Small intestine (tissue), 7 donors: Measurements from ENCODE around the gene PARS2. TPM values are rescaled to one million over a fixed set of nuclear protein-coding genes. Genes with fewer than 3 reads are reported as not detected.

Experiments used
- DNase-seq, 2 donors: peaks; one replicate each; pipeline versions ENCODE4 v3.0.0 to v3.0.0-alpha.2; 2013
- FAIRE-seq: peaks from 2 replicates; lab custom pipeline; 2012; peaks lifted over from hg19 to GRCh38; lab: Jason Lieb, UNC
- H3K27ac ChIP-seq, 3 donors: one replicate each; pipeline ENCODE4 v1.5.1; 2013; ENCODE audit warnings: low read length in 2 of 3, mild to moderate bottlenecking in 2 of 3, control low read depth in 1 of 3, inconsistent platforms in 1 of 3, low read depth in 1 of 3, moderate library complexity in 1 of 3
- H3K27me3 ChIP-seq, 3 donors: one replicate each; pipeline ENCODE4 v1.6.1; 2013; ENCODE audit warnings: low read length in 3 of 3, inconsistent platforms in 1 of 3; ENCODE audit not compliant: control insufficient read depth in 3 of 3, insufficient read depth in 3 of 3
- H3K36me3 ChIP-seq, 3 donors: one replicate each; pipeline ENCODE4 v1.6.1; 2013; ENCODE audit warnings: low read length in 3 of 3, inconsistent platforms in 1 of 3, low read depth in 1 of 3, mild to moderate bottlenecking in 1 of 3, moderate library complexity in 1 of 3; ENCODE audit not compliant: control insufficient read depth in 3 of 3, insufficient read depth in 2 of 3
- H3K4me1 ChIP-seq, 3 donors: one replicate each; pipeline ENCODE4 v1.6.1; 2013; ENCODE audit warnings: low read length in 2 of 3, inconsistent platforms in 1 of 3, low read depth in 1 of 3, mild to moderate bottlenecking in 1 of 3, moderate library complexity in 1 of 3; ENCODE audit not compliant: control insufficient read depth in 3 of 3, insufficient read depth in 2 of 3
- H3K4me3 ChIP-seq, 3 donors: one replicate each; pipeline ENCODE4 v1.5.1; 2013; ENCODE audit warnings: low read length in 3 of 3, control low read depth in 1 of 3, inconsistent platforms in 1 of 3, low read depth in 1 of 3, mild to moderate bottlenecking in 1 of 3, moderate library complexity in 1 of 3
- H3K9me3 ChIP-seq, 2 donors: one replicate each; pipeline ENCODE4 v1.6.1; 2013; ENCODE audit warnings: low read depth in 1 of 2, low read length in 1 of 2; ENCODE audit not compliant: control insufficient read depth in 2 of 2, insufficient read depth in 1 of 2
- WGBS, 3 donors: extraction: QIAGEN DNeasy Blood & Tissue Kit; methylation state at CpG; one replicate each; pipeline ENCODE4 v1.1.7; 2013; 5-methylcytosine and 5-hydroxymethylcytosine counted together
- polyA plus RNA-seq, 4 donors: library from polyadenylated mRNA; stranded (reverse) in 3 of 4; unstranded in 1 of 4; fragments of 200-250 nt in 3 of 4; fragments of 120-200 nt in 1 of 4; gene quantifications; one replicate each; pipeline versions ENCODE4 v1.2.1 to v1.2.3, GENCODE V29; 2013
- donor health status: healthy with polysubstance abuse.
- donor health status: control.
- donor health status: control.
- donor health status: Bipolar disorder and iron deficiency.
- donor health status: healthy.

The PARS2 gene
- polyA plus RNA-seq, 4 donors, result 2.5 to 8.3 (median 3.9) TPM

- no peak overlapping the region for H3K4me3 ChIP-seq
- FAIRE-seq, result no peak
- no peaks in the 10 kb centered on the region for H3K27me3 ChIP-seq
- peaks cover 6 to 40% (median 13%) of the 10 kb centered on the region in 3 donors for H3K36me3 ChIP-seq
- DNase-seq, result no peak
- no peak overlapping the region for H3K27ac ChIP-seq
- peaks cover 0 to 5% (median 4%) of the 10 kb centered on the region in 3 donors for H3K4me1 ChIP-seq
- 84 to 92% (median 88%) methylated on average over 20 of the region's 20 CpGs for WGBS, 3 donors
- no peaks in the 10 kb centered on the region for H3K9me3 ChIP-seq
These were observed 5.5 kb downstream of the PARS2 start for GRCh38 chr1:54758678-54759348.

GRCh38 chr1:54757833-54758232, 6.5 kb downstream of the PARS2 start:
- H3K27ac ChIP-seq, result no peak overlapping the region
- H3K27me3 ChIP-seq, result no peaks in the 10 kb centered on the region
- H3K9me3 ChIP-seq, result no peaks in the 10 kb centered on the region
- no peak for DNase-seq
- 95 to 96% (median 96%) methylated on average over 9 of the region's 9 CpGs for WGBS, 3 donors
- no peak overlapping the region for H3K4me3 ChIP-seq
- no peaks in the 10 kb centered on the region for H3K4me1 ChIP-seq
- no peak for FAIRE-seq
- H3K36me3 ChIP-seq, result peaks cover 6 to 40% (median 13%) of the 10 kb centered on the region in 3 donors

- WGBS, 3 donors, result 91 to 93% (median 92%) methylated on average over 19 to 25 of the region's 25 CpGs
These were observed 9.6 kb downstream of the PARS2 start for GRCh38 chr1:54754486-54755285.

GRCh38 chr1:54754045-54754444, 10.3 kb downstream of the PARS2 start:
- peaks cover 6 to 37% (median 13%) of the 10 kb centered on the region in 3 donors for H3K36me3 ChIP-seq
- H3K27ac ChIP-seq, result no peak overlapping the region
- no peaks in the 10 kb centered on the region for H3K4me1 ChIP-seq
- 93 to 96% (median 94%) methylated on average over 22 of the region's 22 CpGs for WGBS, 3 donors
- no peaks in the 10 kb centered on the region for H3K27me3 ChIP-seq
- DNase-seq, result no peak
- no peak for FAIRE-seq
- H3K4me3 ChIP-seq, result no peak overlapping the region
- no peaks in the 10 kb centered on the region for H3K9me3 ChIP-seq

More at GRCh38 chr1:54754486-54755285, 9.6 kb downstream of the PARS2 start:
- Histone ChIP-seq H3K4me3 (no peak overlapping the region), H3K36me3 (peaks cover 6 to 38% (median 13%) of the 10 kb centered on the region in 3 donors), H3K27ac (no peak overlapping the region), H3K9me3 (no peaks in the 10 kb centered on the region), H3K4me1 (no peaks in the 10 kb centered on the region), H3K27me3 (no peaks in the 10 kb centered on the region)
- FAIRE-seq (no peak), DNase-seq (no peak)

GRCh38 chr1:54751426-54751825, 12.9 kb downstream of the PARS2 start:
- no peak for DNase-seq
- Histone ChIP-seq H3K4me1 (no peaks in the 10 kb centered on the region), H3K27me3 (no peaks in the 10 kb centered on the region), H3K4me3 (no peak overlapping the region), H3K36me3 (peaks cover 0 to 16% (median 3%) of the 10 kb centered on the region in 3 donors), H3K9me3 (no peaks in the 10 kb centered on the region), H3K27ac (no peak overlapping the region)
- no peak for FAIRE-seq
- 74 to 83% (median 78%) methylated on average over 4 of the region's 4 CpGs for WGBS, 3 donors

- H3K27me3 ChIP-seq, result no peaks in the 10 kb centered on the region
- no peak overlapping the region for H3K4me3 ChIP-seq
- peaks cover 0 to 13% (median 0%) of the 10 kb centered on the region in 3 donors for H3K36me3 ChIP-seq
- FAIRE-seq (no peak), DNase-seq (no peak)
- no peaks in the 10 kb centered on the region for H3K4me1 ChIP-seq
- no peaks in the 10 kb centered on the region for H3K9me3 ChIP-seq
- no peak overlapping the region for H3K27ac ChIP-seq
- WGBS, 3 donors, result 69 to 75% (median 70%) methylated on average over 6 of the region's 6 CpGs
These were observed 13.7 kb downstream of the PARS2 start for GRCh38 chr1:54750596-54750995.

GRCh38 chr1:54748094-54748835, 16.1 kb downstream of the PARS2 start:
- DNase-seq, result no peak
- WGBS, 3 donors, result 68 to 80% (median 72%) methylated on average over 14 of the region's 14 CpGs
- no peak overlapping the region for H3K27ac ChIP-seq

GRCh38 chr1:54745864-54746263, 18.5 kb downstream of the PARS2 start:
- H3K36me3 ChIP-seq, result peaks cover 4 to 42% (median 9%) of the 10 kb centered on the region in 3 donors
- H3K27me3 ChIP-seq, result no peaks in the 10 kb centered on the region
- no peaks in the 10 kb centered on the region for H3K4me1 ChIP-seq
- H3K9me3 ChIP-seq, result no peaks in the 10 kb centered on the region
- FAIRE-seq, result no peak
- no peak overlapping the region for H3K27ac ChIP-seq
- 94 to 96% (median 96%) methylated on average over 4 of the region's 4 CpGs for WGBS, 3 donors
- H3K4me3 ChIP-seq, result no peak overlapping the region
- no peak for DNase-seq

More at GRCh38 chr1:54748094-54748835, 16.1 kb downstream of the PARS2 start:
- peaks cover 0 to 23% (median 0%) of the 10 kb centered on the region in 3 donors for H3K36me3 ChIP-seq
- H3K4me3 ChIP-seq, result no peak overlapping the region
- no peaks in the 10 kb centered on the region for H3K9me3 ChIP-seq
- H3K27me3 ChIP-seq, result no peaks in the 10 kb centered on the region
- no peak for FAIRE-seq
- no peaks in the 10 kb centered on the region for H3K4me1 ChIP-seq
